ENCODE results near the gene TNFRSF25. TPM values are rescaled to one million over a fixed set of nuclear protein-coding genes. Genes with fewer than 3 reads are reported as not detected.

TNFRSF25 gene
- total RNA-seq, 1 donor from 2014 or later, result 29.4 TPM

GRCh38 chr1:6467744-6468688 is 2.0 kb upstream of the TNFRSF25 start:
- H3K4me3 Mint-ChIP-seq, result no peak overlapping the region
- peaks cover 6% of the 10 kb centered on the region for H3K36me3 Mint-ChIP-seq
- no peaks in the 10 kb centered on the region for H3K4me1 Mint-ChIP-seq (ENCODE audit: unreplicated experiment)
- no peak overlapping the region for H3K27ac Mint-ChIP-seq
- TF ChIP-seq CTCF (conservative IDR thresholded peaks at IDR 0.05), result no peak
- no peak for DNase-seq (ENCODE audit: extremely low spot score, unreplicated experiment)
- H3K27me3 Mint-ChIP-seq, result peaks cover 3% of the 10 kb centered on the region
- no peaks in the 10 kb centered on the region for H3K9me3 Mint-ChIP-seq

- Mint-ChIP-seq H3K27me3 (peaks cover 3% of the 10 kb centered on the region), H3K27ac (no peak overlapping the region)
These were observed 1.3 kb upstream of the TNFRSF25 start for GRCh38 chr1:6467224-6467623.

GRCh38 chr1:6466751-6467150 is 778 bp upstream of the TNFRSF25 start:
- Mint-ChIP-seq H3K27ac (no peak overlapping the region), H3K36me3 (peaks cover 8% of the 10 kb centered on the region), H3K4me1 (ENCODE audit: unreplicated experiment) (no peaks in the 10 kb centered on the region), H3K27me3 (peaks cover 3% of the 10 kb centered on the region), H3K9me3 (no peaks in the 10 kb centered on the region), H3K4me3 (no peak overlapping the region)
- no peak for DNase-seq (ENCODE audit: extremely low spot score, unreplicated experiment)
- TF ChIP-seq CTCF (conservative IDR thresholded peaks at IDR 0.05), result no peak

More at GRCh38 chr1:6467224-6467623, 1.3 kb upstream of the TNFRSF25 start:
- Mint-ChIP-seq H3K36me3 (peaks cover 9% of the 10 kb centered on the region), H3K4me3 (no peak overlapping the region), H3K4me1 (ENCODE audit: unreplicated experiment) (no peaks in the 10 kb centered on the region), H3K9me3 (no peaks in the 10 kb centered on the region)
- no peak for DNase-seq (ENCODE audit: extremely low spot score, unreplicated experiment)
- no peak for TF ChIP-seq CTCF (conservative IDR thresholded peaks at IDR 0.05)

GRCh38 chr1:6465461-6466005 is 440 bp downstream of the TNFRSF25 start:
- no peak overlapping the region for H3K4me3 Mint-ChIP-seq
- H3K4me1 Mint-ChIP-seq (ENCODE audit: unreplicated experiment), result no peaks in the 10 kb centered on the region
- H3K27ac Mint-ChIP-seq, result no peak overlapping the region
- no peak for TF ChIP-seq CTCF (conservative IDR thresholded peaks at IDR 0.05)
- no peaks in the 10 kb centered on the region for H3K9me3 Mint-ChIP-seq
- peaks cover 8% of the 10 kb centered on the region for H3K36me3 Mint-ChIP-seq
- no peak for DNase-seq (ENCODE audit: extremely low spot score, unreplicated experiment)
- H3K27me3 Mint-ChIP-seq, result peaks cover 3% of the 10 kb centered on the region

- no peaks in the 10 kb centered on the region for H3K9me3 Mint-ChIP-seq
- no peak overlapping the region for H3K4me3 Mint-ChIP-seq
- H3K27me3 Mint-ChIP-seq, result peaks cover 3% of the 10 kb centered on the region
These were observed 1.1 kb downstream of the TNFRSF25 start for GRCh38 chr1:6464915-6465314.

More at GRCh38 chr1:6464915-6465314, 1.1 kb downstream of the TNFRSF25 start:
- H3K4me1 Mint-ChIP-seq (ENCODE audit: unreplicated experiment), result no peaks in the 10 kb centered on the region
- H3K36me3 Mint-ChIP-seq, result peaks cover 8% of the 10 kb centered on the region
- no peak for TF ChIP-seq CTCF (conservative IDR thresholded peaks at IDR 0.05)
- no peak overlapping the region for H3K27ac Mint-ChIP-seq
- no peak for DNase-seq (ENCODE audit: extremely low spot score, unreplicated experiment)
